K562 (cell line): ENCODE results near the gene NKX6-2. TPM values are rescaled to one million over a fixed set of nuclear protein-coding genes. Genes with fewer than 3 reads are reported as not detected.

Experiments
- IRF9 ChIP-seq: fragments of 450-650 bp; IDR thresholded peaks from 2 replicates; pipeline ENCODE4 v1.6.1; 2016; ENCODE audit warnings: missing biosample characterization, missing genetic modification characterization
- REST ChIP-seq, 2 experiments: fragments of 450-650 bp; formaldehyde crosslinking in 1 of 2; IDR thresholded peaks; 2 replicates each; pipeline versions ENCODE4 v1.4.0 to v1.6.1; 2014 to 2020; ENCODE audit warnings: mild to moderate bottlenecking in 2 of 2, borderline replicate concordance in 1 of 2, low read depth in 1 of 2
- TAF1 ChIP-seq: IDR thresholded peaks from 2 replicates; pipeline ENCODE4 v1.6.1; 2011; ENCODE audit warnings: mild to moderate bottlenecking, low read length, moderate library complexity; ENCODE audit not compliant: insufficient read depth, control insufficient read depth, severe bottlenecking; ENCODE audit errors: extremely low read depth
- ZNF407 ChIP-seq: fragments of 450-650 bp; IDR thresholded peaks from 2 replicates; pipeline ENCODE4 v1.6.1; 2016; ENCODE audit warnings: low read depth
- polyA plus RNA-seq, 8 experiments: library from polyadenylated mRNA; depleted of rRNA in 4 of 8; stranded (reverse) in 5 of 8; unstranded in 3 of 8; fragments of >200 nt; fragmentation: Nextera tagmentation in 2 of 8; fragmentation: Illumina TruSeq in 1 of 8; extraction: Ambion mirVana in 2 of 8; extraction: Trizol in 1 of 8; gene quantifications; 2 replicates each; pipeline versions ENCODE4 v1.2.1 to v1.2.3, GENCODE V29; 2011 to 2014; ENCODE audit warnings: inconsistent platforms in 1 of 8, missing spikeins in 1 of 8
- total RNA-seq, 7 experiments: library from RNA; depleted of rRNA in 6 of 7; stranded (reverse); fragments of >200 nt in 6 of 7; fragmentation: Illumina TruSeq in 2 of 7; extraction: Trizol in 2 of 7; gene quantifications; 2 replicates each; pipeline versions ENCODE4 v1.2.1 to v1.2.3, GENCODE V29; 2011 to 2021; ENCODE audit warnings: low replicate concordance in 1 of 7
- TF ChIP-seq, protein P1 (sequence below), 2 experiments: fragments of 450-650 bp in 1 of 2; sonication (generic) in 1 of 2; formaldehyde crosslinking in 1 of 2; IDR thresholded peaks in 1 of 2; conservative IDR thresholded peaks in 1 of 2; 2 replicates each; pipeline versions ENCODE4 v1.6.1 to v1.8.1; 2016 to 2023; ENCODE audit warnings: mild to moderate bottlenecking in 2 of 2, moderate library complexity in 2 of 2, inconsistent platforms in 1 of 2, missing genetic modification reagents in 1 of 2

NKX6-2 gene
- total and polyA plus RNA-seq, 9 of the 15 experiments (the other 6 are each of a cell fraction or from before 2014, with no cell fraction given), result 1.0 to 1.6 TPM; not detected in 7

DNA sequence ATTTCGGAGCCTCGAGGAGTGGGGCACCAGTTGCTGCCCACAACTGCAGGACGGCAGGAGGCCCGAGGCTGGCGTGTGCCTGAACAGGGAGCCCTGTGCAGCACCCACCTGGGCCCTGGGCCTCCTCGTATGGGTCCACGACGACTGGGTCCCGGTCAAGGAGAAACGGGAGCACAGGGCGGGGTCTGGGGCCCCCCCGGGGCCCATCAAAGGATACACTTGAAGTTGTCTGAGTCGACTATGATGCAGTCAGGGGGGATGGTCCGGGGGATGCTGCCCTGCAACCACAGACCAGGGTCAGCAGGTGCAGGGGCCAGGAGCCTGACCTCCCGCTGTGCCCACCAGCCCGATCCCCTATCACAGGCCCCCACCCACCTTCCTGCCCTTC is 28.5 kb upstream of the NKX6-2 start (continued):
- TF ChIP-seq REST (IDR thresholded peaks at IDR 0.05; ENCODE audit: borderline replicate concordance) (no peak), REST (CRISPR knock-in tag; IDR thresholded peaks at IDR 0.05; ENCODE audit: low read depth) (no peak), IRF9 (tag) (no peak), TAF1 (no peak), ZNF407 (no peak)
- TF ChIP-seq, protein P1, sequence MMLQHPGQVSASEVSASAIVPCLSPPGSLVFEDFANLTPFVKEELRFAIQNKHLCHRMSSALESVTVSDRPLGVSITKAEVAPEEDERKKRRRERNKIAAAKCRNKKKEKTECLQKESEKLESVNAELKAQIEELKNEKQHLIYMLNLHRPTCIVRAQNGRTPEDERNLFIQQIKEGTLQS (IDR thresholded peaks at IDR 0.05), result no peak
- TF ChIP-seq, protein P1 (CRISPR knock-in tag; conservative IDR thresholded peaks at IDR 0.05), result no peak
